HEK293 (cell line): ENCODE measurements around the gene COL18A1.

Experiments
- CTCF ChIA-PET: fragments of 350-600 bp; formaldehyde crosslinking; extraction: SDS; loops from one replicate; lab custom pipeline; 2021; ENCODE audit warnings: antibody characterized with exemption; lab: Yijun Ruan, JAX
- POLR2A ChIA-PET: fragments of 300-600 bp; formaldehyde crosslinking; extraction: SDS; loops from one replicate; lab custom pipeline; 2020; ENCODE audit warnings: antibody characterized with exemption, inconsistent platforms; lab: Yijun Ruan, JAX
- H3K27ac ChIP-seq: fragments of 200-500 bp; sonication (Bioruptor generic); 2 replicates; pipeline ENCODE4 v1.5.1; 2014; ENCODE audit warnings: low read depth, low read length, control low read depth, inconsistent platforms; ENCODE audit errors: extremely low read depth
- H3K36me3 ChIP-seq, 2 experiments: fragments of 200-500 bp in 1 of 2; sonication (Bioruptor generic) in 1 of 2; 1 replicate in 1 of 2; 2 replicates in 1 of 2; pipeline ENCODE4 v1.5.1; 2014 to 2017; ENCODE audit warnings: inconsistent platforms in 2 of 2, low read length in 2 of 2; ENCODE audit not compliant: control insufficient read depth in 2 of 2, insufficient read depth in 1 of 2
- H3K4me1 ChIP-seq: fragments of 200-500 bp; sonication (Bioruptor generic); 2 replicates; pipeline ENCODE4 v1.5.1; 2014; ENCODE audit warnings: mild to moderate bottlenecking, low read length, inconsistent platforms; ENCODE audit not compliant: control insufficient read depth, insufficient read depth
- H3K4me3 ChIP-seq: 2 replicates; pipeline ENCODE4 v1.5.1; 2011; ENCODE audit warnings: low read depth, mild to moderate bottlenecking, control low read depth, low read length, moderate library complexity
- H3K9me3 ChIP-seq: fragments of 200-500 bp; sonication (Bioruptor generic); 2 replicates; pipeline ENCODE4 v1.5.1; 2014; ENCODE audit warnings: low read depth, low read length, inconsistent platforms; ENCODE audit not compliant: control insufficient read depth, insufficient read depth
- CTCF ChIP-seq: fragments of 450-650 bp; formaldehyde crosslinking; IDR thresholded peaks from 2 replicates; pipeline ENCODE4 v1.5.1; 2016; ENCODE audit warnings: missing biosample characterization, missing genetic modification characterization
- FEZF1 ChIP-seq: fragments of 450-650 bp; formaldehyde crosslinking; IDR thresholded peaks from 2 replicates; pipeline ENCODE4 v1.5.1; 2016; ENCODE audit warnings: missing biosample characterization, missing genetic modification characterization
- GLIS1 ChIP-seq: fragments of 450-650 bp; formaldehyde crosslinking; IDR thresholded peaks from 2 replicates; pipeline ENCODE4 v1.5.1; 2016; ENCODE audit warnings: missing biosample characterization, missing genetic modification characterization
- KLF17 ChIP-seq: fragments of 450-650 bp; formaldehyde crosslinking; IDR thresholded peaks from 2 replicates; pipeline ENCODE4 v1.5.1; 2016; ENCODE audit warnings: missing biosample characterization, missing genetic modification characterization
- SP2 ChIP-seq: fragments of 450-650 bp; formaldehyde crosslinking; IDR thresholded peaks from 2 replicates; pipeline ENCODE4 v1.5.1; 2016; ENCODE audit warnings: missing biosample characterization, missing genetic modification characterization
- ZBTB21 ChIP-seq: fragments of 450-650 bp; formaldehyde crosslinking; IDR thresholded peaks from 2 replicates; pipeline ENCODE4 v1.5.1; 2017; ENCODE audit warnings: missing biosample characterization, missing genetic modification characterization
- ZBTB49 ChIP-seq: fragments of 450-650 bp; formaldehyde crosslinking; IDR thresholded peaks from 2 replicates; pipeline ENCODE4 v1.5.1; 2016; ENCODE audit warnings: missing biosample characterization, missing genetic modification characterization, low read depth
- ZFHX2 ChIP-seq: fragments of 450-650 bp; formaldehyde crosslinking; conservative IDR thresholded peaks from 2 replicates; pipeline ENCODE4 v1.5.1; 2016; ENCODE audit warnings: missing biosample characterization, missing genetic modification characterization
- ZNF140 ChIP-seq: fragments of 450-650 bp; formaldehyde crosslinking; IDR thresholded peaks from 2 replicates; pipeline ENCODE4 v1.5.1; 2016; ENCODE audit warnings: missing biosample characterization, missing genetic modification characterization
- ZNF148 ChIP-seq: fragments of 450-650 bp; formaldehyde crosslinking; IDR thresholded peaks from 2 replicates; pipeline ENCODE4 v1.5.0; 2017; ENCODE audit warnings: missing biosample characterization, missing genetic modification characterization, borderline replicate concordance
- ZNF169 ChIP-seq: fragments of 450-650 bp; formaldehyde crosslinking; IDR thresholded peaks from 2 replicates; pipeline ENCODE4 v1.5.1; 2016; ENCODE audit warnings: missing biosample characterization, missing genetic modification characterization
- ZNF175 ChIP-seq: fragments of 450-650 bp; formaldehyde crosslinking; IDR thresholded peaks from 2 replicates; pipeline ENCODE4 v1.5.1; 2016; ENCODE audit warnings: missing biosample characterization, missing genetic modification characterization
- ZNF248 ChIP-seq: fragments of 450-650 bp; formaldehyde crosslinking; IDR thresholded peaks from 2 replicates; pipeline ENCODE4 v1.5.1; 2017; ENCODE audit warnings: missing biosample characterization, missing genetic modification characterization
- ZNF266 ChIP-seq: fragments of 450-650 bp; formaldehyde crosslinking; IDR thresholded peaks from 2 replicates; pipeline ENCODE4 v1.5.1; 2016; ENCODE audit warnings: missing biosample characterization, missing genetic modification characterization, low read depth
- ZNF280D ChIP-seq: fragments of 450-650 bp; formaldehyde crosslinking; IDR thresholded peaks from 2 replicates; pipeline ENCODE4 v1.5.1; 2016; ENCODE audit warnings: missing biosample characterization, missing genetic modification characterization
- ZNF341 ChIP-seq: fragments of 450-650 bp; formaldehyde crosslinking; IDR thresholded peaks from 2 replicates; pipeline ENCODE4; 2016; ENCODE audit warnings: low read depth, missing biosample characterization, missing genetic modification characterization
- ZNF473 ChIP-seq: fragments of 450-650 bp; formaldehyde crosslinking; IDR thresholded peaks from 2 replicates; pipeline ENCODE4 v1.5.1; 2017; ENCODE audit warnings: missing biosample characterization, missing genetic modification characterization
- ZNF513 ChIP-seq: fragments of 450-650 bp; IDR thresholded peaks from 2 replicates; pipeline ENCODE4 v1.5.1; 2018; ENCODE audit warnings: missing biosample characterization, missing genetic modification characterization
- ZNF654 ChIP-seq: fragments of 450-650 bp; formaldehyde crosslinking; IDR thresholded peaks from 2 replicates; pipeline ENCODE4 v1.5.1; 2016; ENCODE audit warnings: low read depth, missing biosample characterization, missing genetic modification characterization
- ZNF792 ChIP-seq: fragments of 450-650 bp; formaldehyde crosslinking; IDR thresholded peaks from 2 replicates; pipeline ENCODE4 v1.5.1; 2016; ENCODE audit warnings: missing biosample characterization, missing genetic modification characterization
- ZSCAN16 ChIP-seq: fragments of 450-650 bp; formaldehyde crosslinking; IDR thresholded peaks from 2 replicates; pipeline ENCODE4 v1.5.1; 2016; ENCODE audit warnings: missing biosample characterization, missing genetic modification characterization
- ZSCAN30 ChIP-seq: fragments of 450-650 bp; IDR thresholded peaks from 2 replicates; pipeline ENCODE4 v1.5.1; 2018; ENCODE audit warnings: missing biosample characterization, mild to moderate bottlenecking, missing genetic modification characterization, moderate library complexity

COL18A1 gene

GRCh38 chr21:45373991-45374816, 30.8 kb upstream of the COL18A1 start:
- H3K27ac ChIP-seq: no peak overlapping the region
- CTCF ChIA-PET: interaction anchor here (0.6 to 0.9 kb wide), 2 partner anchors 65 to 79 kb away, joined by 3 read pairs; no protein-coding TSS in a partner anchor
- H3K36me3 ChIP-seq: no peaks in the 10 kb centered on the region
- no peak overlapping the region for H3K4me3 ChIP-seq
- H3K9me3 ChIP-seq: no peaks in the 10 kb centered on the region
- POLR2A ChIA-PET: interaction anchor here (0.5 kb wide), 1 partner anchor 18 kb away, joined by 3 read pairs; no protein-coding TSS in a partner anchor
- H3K4me1 ChIP-seq: no peaks in the 10 kb centered on the region
- TF ChIP-seq ZNF148 (tag by site-specific recombination) (no peak), ZNF248 (tag by site-specific recombination) (no peak), ZNF140 (no peak), ZBTB49 (tag by site-specific recombination) (no peak), ZNF280D (tag by site-specific recombination) (no peak), ZNF266 (tag by site-specific recombination) (no peak), ZNF654 (no peak), ZNF792 (tag by site-specific recombination) (no peak), SP2 (no peak), ZNF513 (tag by site-specific recombination) (no peak), GLIS1 (tag by site-specific recombination) (no peak)

- Histone ChIP-seq H3K36me3 (no peaks in the 10 kb centered on the region), H3K9me3 (no peaks in the 10 kb centered on the region), H3K4me1 (no peaks in the 10 kb centered on the region), H3K4me3 (no peak overlapping the region), H3K27ac (no peak overlapping the region)
- ChIA-PET POLR2A (no interaction called here), CTCF (no interaction called here)
- TF ChIP-seq KLF17 (tag by site-specific recombination) (no peak), ZNF341 (tag by site-specific recombination) (no peak), CTCF (tag by site-specific recombination) (no peak), ZNF175 (tag by site-specific recombination) (no peak), FEZF1 (tag by site-specific recombination) (no peak), ZSCAN30 (no peak), ZFHX2 (tag by site-specific recombination) (no peak), ZNF473 (tag by site-specific recombination) (no peak), ZSCAN16 (tag by site-specific recombination) (no peak), ZBTB21 (tag by site-specific recombination) (no peak), ZNF169 (tag by site-specific recombination) (no peak)
Observed at GRCh38 chr21:45374826-45375455, 30.0 kb upstream of the COL18A1 start.
